HT-29 (cell line): Measurements from ENCODE around the gene ZMYM3. TPM values are rescaled to one million over a fixed set of nuclear protein-coding genes. Genes with fewer than 3 reads are reported as not detected.
"Not testable (repeated sequence)": the region's sequence is repeated elsewhere in the genome, so short reads cannot be mapped to it uniquely, and the experiment has no call there.

ENCODE experiments used
- DNase-seq: peaks from one replicate; pipeline ENCODE4 v3.0.0-alpha.2; 2015; ENCODE audit warnings: low spot score
- total RNA-seq: library from RNA; depleted of rRNA; stranded (reverse); fragments of >200 nt; shearing (Covaris generic); gene quantifications from 2 replicates; pipeline ENCODE4 v1.2.3, GENCODE V29; 2014; rRNA removed

Gene ZMYM3
- total RNA-seq = 24.3 and 25.1 TPM in 2 replicates

GRCh38 chrX:71254092-71254963 is at the start of gene ZMYM3:
Gene ZMYM3 (minus strand): TSS chrX:71254140. CDS start chrX:71253255, 885 bp downstream.
- peak; percentile 78 for DNase-seq

GRCh38 chrX:71302461-71303213 is 48.7 kb upstream of the ZMYM3 start:
- DNase-seq = no peak

GRCh38 chrX:71301195-71301924 is 47.4 kb upstream of the ZMYM3 start, which contains the start of gene ITGB1BP2:
Gene ITGB1BP2 (plus strand): TSS chrX:71301750. CDS start chrX:71301807, 57 bp downstream.
- DNase-seq = no peak

- DNase-seq = not testable (repeated sequence)
Observed at GRCh38 chrX:71300495-71300894, 46.6 kb upstream of the ZMYM3 start.

GRCh38 chrX:71300064-71300463 is 46.1 kb upstream of the ZMYM3 start:
- DNase-seq = not testable (repeated sequence)

- no peak for DNase-seq
Observed at GRCh38 chrX:71298119-71298518, 44.2 kb upstream of the ZMYM3 start.

- no peak for DNase-seq
Observed at GRCh38 chrX:71296806-71297205, 42.9 kb upstream of the ZMYM3 start.

GRCh38 chrX:71292669-71293365 is 38.9 kb upstream of the ZMYM3 start:
- no peak for DNase-seq

GRCh38 chrX:71291381-71291780 is 37.4 kb upstream of the ZMYM3 start:
- no peak for DNase-seq

GRCh38 chrX:71285929-71286328 is 32.0 kb upstream of the ZMYM3 start:
- no peak for DNase-seq

GRCh38 chrX:71283403-71284143 is 29.6 kb upstream of the ZMYM3 start, which contains the start of gene NONO:
Gene NONO (plus strand): TSS chrX:71283635. CDS start chrX:71290638, 7,003 bp downstream.
- peak; percentile 97 for DNase-seq

- peak; percentile 43 for DNase-seq
Observed at GRCh38 chrX:71282514-71283402, 28.8 kb upstream of the ZMYM3 start.

GRCh38 chrX:71281300-71281699 is 27.4 kb upstream of the ZMYM3 start:
- DNase-seq = not testable (repeated sequence)

- not testable (repeated sequence) for DNase-seq
Observed at GRCh38 chrX:71272313-71272712, 18.4 kb upstream of the ZMYM3 start.

- no peak for DNase-seq
Observed at GRCh38 chrX:71269801-71270395, 16.0 kb upstream of the ZMYM3 start.

- not testable (repeated sequence) for DNase-seq
Observed at GRCh38 chrX:71268624-71269023, 14.7 kb upstream of the ZMYM3 start.

GRCh38 chrX:71256856-71257255 is 2.9 kb upstream of the ZMYM3 start:
- no peak for DNase-seq

- DNase-seq = no peak
Observed at GRCh38 chrX:71256051-71256450, 2.1 kb upstream of the ZMYM3 start.
